HG02759 (cell line): ENCODE results near the gene ADAMTS17.

ENCODE experiments used
- ATAC-seq: cut with Tn5 transposase; IDR thresholded peaks from one replicate; pipeline ENCODE4 v1.9.1; 2021; ENCODE audit warnings: mild to moderate bottlenecking, moderate library complexity; ENCODE audit not compliant: unreplicated experiment

The ADAMTS17 gene

GRCh38 chr15:99963096-99963825, 378.5 kb downstream of the ADAMTS17 start:
- no peak for ATAC-seq

GRCh38 chr15:99962006-99962561, 379.7 kb downstream of the ADAMTS17 start:
- ATAC-seq: no peak

GRCh38 chr15:99961011-99961441, 380.7 kb downstream of the ADAMTS17 start:
- ATAC-seq: no peak

GRCh38 chr15:99959326-99959725, 382.4 kb downstream of the ADAMTS17 start:
- no peak for ATAC-seq

- no peak for ATAC-seq
Observed at GRCh38 chr15:99958426-99959097, 383.2 kb downstream of the ADAMTS17 start.

GRCh38 chr15:99957642-99958013, 384.1 kb downstream of the ADAMTS17 start:
- ATAC-seq: no peak

- no peak for ATAC-seq
Observed at GRCh38 chr15:99956820-99957641, 384.7 kb downstream of the ADAMTS17 start.

- no peak for ATAC-seq
Observed at GRCh38 chr15:99956022-99956775, 385.6 kb downstream of the ADAMTS17 start.

- ATAC-seq: no peak
Observed at GRCh38 chr15:99955532-99955931, 386.2 kb downstream of the ADAMTS17 start.

GRCh38 chr15:99955181-99955525, 386.6 kb downstream of the ADAMTS17 start:
- no peak for ATAC-seq

- ATAC-seq: no peak
Observed at GRCh38 chr15:99954361-99955180, 387.2 kb downstream of the ADAMTS17 start.

- ATAC-seq: no peak
Observed at GRCh38 chr15:99953886-99954285, 387.9 kb downstream of the ADAMTS17 start.

GRCh38 chr15:99951511-99951910, 390.3 kb downstream of the ADAMTS17 start:
- ATAC-seq: no peak

- ATAC-seq: no peak
Observed at GRCh38 chr15:99944131-99944530, 397.6 kb downstream of the ADAMTS17 start.

GRCh38 chr15:99943466-99943865, 398.3 kb downstream of the ADAMTS17 start:
- ATAC-seq: no peak

GRCh38 chr15:99932676-99933402, 408.9 kb downstream of the ADAMTS17 start:
- no peak for ATAC-seq

GRCh38 chr15:99931703-99932603, 409.8 kb downstream of the ADAMTS17 start:
- ATAC-seq: no peak

GRCh38 chr15:99930696-99931095, 411.1 kb downstream of the ADAMTS17 start:
- ATAC-seq: no peak
